Activated CD4-positive, alpha-beta T cell treated with anti-CD3 and anti-CD28 coated beads, Interleukin-2, Interleukin-4, amounts not matched to agents 100 ng/mL and 50 ng/mL, durations not matched to agents 16 hours and 8 hours (primary cell): Measurements from ENCODE around the gene CLASP1.
"Not testable (repeated sequence)": the region's sequence is repeated elsewhere in the genome, so short reads cannot be mapped to it uniquely, and the experiment has no call there.

Experiments
- DNase-seq: peaks from one replicate; pipeline ENCODE4 v3.0.0-alpha.2; 2020; ENCODE audit warnings: low spot score

The CLASP1 gene

DNA sequence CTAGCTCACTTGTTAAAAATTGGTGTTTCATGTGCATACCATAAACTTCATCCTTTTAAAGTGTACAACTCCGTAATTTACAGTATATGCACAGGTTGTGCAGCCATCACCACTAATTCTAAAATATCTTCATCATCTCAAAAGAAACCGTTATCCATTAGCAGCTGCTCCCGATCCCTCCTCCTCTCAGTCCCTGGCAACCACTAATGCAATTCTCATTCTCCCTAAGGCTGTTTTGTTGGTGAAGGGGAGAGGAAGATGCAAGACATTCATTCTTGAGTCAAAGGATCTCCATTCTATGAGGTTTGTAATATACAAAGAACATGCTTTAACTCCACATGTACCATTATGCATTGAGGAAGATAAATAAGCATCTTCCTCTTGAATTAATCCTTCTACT lies 70.0 kb downstream of the CLASP1 start:
- no peak for DNase-seq

GRCh38 chr2:121577381-121577780 lies 71.9 kb downstream of the CLASP1 start:
- DNase-seq, result no peak

DNA sequence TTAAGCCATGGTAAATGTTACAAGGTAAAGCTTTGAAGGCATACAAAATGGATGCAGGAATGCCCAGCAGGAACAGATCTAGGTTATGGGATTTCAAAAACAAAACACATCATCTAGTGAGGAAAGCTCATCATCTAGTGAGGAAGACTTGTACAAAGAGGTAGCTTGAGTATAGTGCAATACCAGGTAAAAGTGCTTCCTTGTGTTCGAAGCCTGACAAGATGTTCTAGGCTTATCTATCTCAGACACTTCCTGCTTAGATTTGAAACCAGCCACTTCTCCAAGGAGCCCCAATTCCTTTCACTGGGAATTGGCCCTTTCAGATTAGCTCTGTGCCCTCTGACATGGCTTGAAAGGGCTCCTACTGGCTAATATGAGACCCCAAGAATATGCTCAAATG lies 73.0 kb downstream of the CLASP1 start:
- DNase-seq, result no peak

GRCh38 chr2:121575800-121576199 lies 73.5 kb downstream of the CLASP1 start:
- no peak for DNase-seq

- DNase-seq, result no peak
Observed at GRCh38 chr2:121570667-121571055, 78.6 kb downstream of the CLASP1 start.

DNA sequence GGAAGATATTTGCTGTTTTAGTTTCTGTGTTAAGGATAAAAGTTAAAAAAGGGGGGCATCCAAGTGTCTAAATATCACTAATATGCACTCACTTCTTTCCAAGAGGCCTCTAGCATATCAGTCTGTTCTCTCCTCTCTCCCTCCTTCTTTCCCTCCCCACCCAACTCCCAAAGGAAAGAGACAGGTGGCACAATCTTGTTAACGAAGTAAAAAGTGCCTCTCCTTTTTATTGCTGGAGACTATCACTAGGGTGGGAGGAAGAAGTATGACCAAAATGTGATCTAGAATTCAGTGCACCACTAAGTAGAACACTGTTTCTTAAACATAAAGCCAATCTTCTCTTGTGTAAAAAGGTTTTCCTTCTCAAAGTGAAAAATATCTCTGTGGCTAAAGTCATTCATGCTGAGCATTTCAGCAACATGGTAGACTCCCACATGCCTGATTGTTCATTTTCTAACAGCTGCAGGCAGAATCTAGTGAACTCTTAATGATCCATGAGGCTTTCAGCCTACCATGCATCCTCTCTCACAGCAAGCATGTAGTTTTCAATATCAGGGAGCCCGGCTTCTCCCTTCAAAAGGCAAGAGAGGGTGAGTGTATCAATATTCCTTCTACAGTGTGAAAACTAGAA lies 79.1 kb downstream of the CLASP1 start:
- no peak for DNase-seq

GRCh38 chr2:121567957-121568409 lies 81.3 kb downstream of the CLASP1 start:
- no peak for DNase-seq

DNA sequence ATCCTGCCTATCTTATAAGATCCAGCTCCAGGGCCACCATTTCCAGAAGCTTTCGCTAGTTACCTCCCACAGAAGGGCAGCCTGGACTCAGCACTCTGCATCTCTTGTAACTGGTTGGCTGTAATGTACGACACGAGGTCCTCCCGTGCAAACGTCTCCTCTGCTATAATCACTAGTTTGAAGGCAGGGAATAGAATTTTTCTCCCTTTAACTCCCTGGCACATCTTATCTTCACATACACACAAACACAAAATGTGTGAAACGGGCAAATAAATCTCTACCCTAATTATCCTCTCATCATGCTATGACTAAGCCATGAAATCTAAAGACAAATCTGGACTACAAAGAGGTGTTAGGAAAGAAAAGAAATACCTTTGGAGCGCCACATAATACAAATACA lies 81.8 kb downstream of the CLASP1 start:
- no peak for DNase-seq

DNA sequence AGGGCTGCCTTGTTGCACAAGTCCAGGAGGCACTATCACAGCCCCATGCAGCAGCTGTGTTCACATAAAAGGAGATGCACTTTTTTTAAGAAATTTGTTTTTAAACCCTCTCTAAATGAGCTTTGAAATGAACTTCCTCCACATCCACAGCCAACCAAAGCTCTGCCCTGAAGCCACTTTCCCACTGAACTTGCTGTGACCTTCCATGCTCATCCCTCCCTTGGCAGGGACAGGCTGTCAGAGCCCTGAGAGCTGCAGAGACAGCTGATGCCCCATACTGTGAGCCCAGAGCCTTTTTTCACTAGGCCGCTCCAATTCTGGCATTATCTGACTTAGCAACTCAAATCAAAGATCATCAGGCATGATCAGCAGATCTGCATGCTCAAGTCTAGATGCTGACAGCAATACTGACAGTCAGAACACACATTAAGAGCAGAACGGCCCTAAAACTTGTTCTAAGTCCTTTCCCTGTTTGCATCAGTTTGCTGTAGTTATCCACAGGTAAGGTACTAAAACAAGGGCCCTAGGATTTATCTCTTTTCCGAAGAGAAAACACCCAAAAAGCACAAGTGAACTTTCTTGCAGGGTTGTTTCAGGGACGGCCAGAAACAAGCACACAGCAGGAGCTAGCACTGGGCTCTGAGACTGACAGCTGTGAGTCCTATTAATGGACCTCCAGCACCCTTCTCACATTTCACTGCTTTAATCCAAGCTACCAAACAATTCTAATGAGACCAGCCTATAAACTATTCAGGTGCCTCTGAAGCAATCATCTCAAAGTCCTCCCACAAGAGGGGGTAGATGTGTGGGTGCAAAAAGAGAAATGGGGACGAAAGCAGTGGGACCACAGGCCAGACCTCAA lies 83.6 kb downstream of the CLASP1 start:
- DNase-seq, result no peak

GRCh38 chr2:121564905-121565304 lies 84.4 kb downstream of the CLASP1 start:
- no peak for DNase-seq

DNA sequence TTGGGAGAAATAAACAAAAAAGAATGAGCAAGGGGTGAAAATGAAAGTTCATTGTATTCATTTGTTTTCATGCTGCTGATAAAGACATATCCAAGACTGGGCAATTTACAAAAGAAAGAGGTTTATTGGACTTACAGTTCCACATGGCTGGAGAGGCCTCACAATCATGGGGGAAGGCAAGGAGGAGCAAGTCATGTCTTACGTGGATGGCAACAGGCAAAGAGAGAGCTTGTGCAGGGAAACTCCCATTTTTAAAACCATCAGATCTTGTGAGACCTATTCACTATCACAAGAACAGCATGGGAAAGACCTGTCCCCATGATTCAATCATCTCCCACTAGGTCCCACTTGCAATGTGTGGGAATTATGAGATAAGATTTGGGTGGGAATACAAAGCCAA lies 85.5 kb downstream of the CLASP1 start:
- not testable (repeated sequence) for DNase-seq

- DNase-seq, result no peak
Observed at GRCh38 chr2:121562269-121563176, 86.7 kb downstream of the CLASP1 start.

- peak; percentile 11 for DNase-seq
Observed at GRCh38 chr2:121561617-121562268, 87.5 kb downstream of the CLASP1 start.

- DNase-seq, result no peak
Observed at GRCh38 chr2:121558329-121558728, 90.9 kb downstream of the CLASP1 start.

- no peak for DNase-seq
Observed at GRCh38 chr2:121555008-121555407, 94.3 kb downstream of the CLASP1 start.

- DNase-seq, result not testable (repeated sequence)
Observed at GRCh38 chr2:121552477-121553180, 96.6 kb downstream of the CLASP1 start.

- DNase-seq, result no peak
Observed at GRCh38 chr2:121550669-121551068, 98.6 kb downstream of the CLASP1 start.

DNA sequence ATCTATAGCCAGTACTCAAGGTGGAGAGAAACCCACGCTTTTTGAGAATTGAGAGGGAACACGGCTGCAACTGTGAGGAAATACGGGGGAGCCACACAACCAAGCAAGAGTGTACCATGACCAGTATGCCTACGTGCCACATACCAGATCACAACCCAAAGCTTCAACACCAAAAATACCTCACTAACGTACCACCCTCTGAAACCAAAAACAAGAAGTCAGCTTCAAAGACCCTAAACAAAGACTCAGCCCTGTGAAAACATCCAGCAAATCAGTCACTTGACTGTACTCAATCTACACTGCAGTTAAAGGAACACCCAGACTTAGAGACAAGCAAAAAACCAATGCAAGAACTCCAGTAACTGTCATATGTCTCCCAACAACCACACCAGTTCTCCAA lies 101.6 kb downstream of the CLASP1 start:
- no peak for DNase-seq

DNA sequence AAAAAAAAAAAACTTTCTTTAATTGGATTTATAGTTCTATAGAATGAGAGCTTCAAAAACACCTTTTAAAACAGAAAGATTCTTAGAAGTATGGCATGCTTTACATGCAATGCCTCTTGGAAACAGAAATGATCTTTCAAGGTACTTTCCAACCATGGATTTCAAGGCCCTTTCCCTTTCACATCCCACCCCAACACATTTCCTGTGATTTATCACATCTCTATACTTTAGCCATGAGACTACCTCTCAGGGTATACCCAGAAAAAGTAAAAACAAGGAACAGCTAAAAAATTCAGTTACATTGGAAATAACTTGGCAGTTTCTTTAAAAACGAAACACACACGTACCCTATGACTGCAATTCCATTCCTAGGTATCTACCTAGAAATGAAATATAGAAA lies 103.3 kb downstream of the CLASP1 start:
- no peak for DNase-seq

- DNase-seq, result no peak
Observed at GRCh38 chr2:121545257-121545656, 104.0 kb downstream of the CLASP1 start.

- DNase-seq, result no peak
Observed at GRCh38 chr2:121541495-121541894, 107.8 kb downstream of the CLASP1 start.
